GM19372 (cell line): ENCODE data around the gene AP5S1.

Experiments
- ATAC-seq: cut with Tn5 transposase; IDR thresholded peaks from one replicate; pipeline ENCODE4 v1.9.1; 2021; ENCODE audit warnings: mild to moderate bottlenecking, low read depth, moderate library complexity; ENCODE audit not compliant: unreplicated experiment

AP5S1 gene

DNA sequence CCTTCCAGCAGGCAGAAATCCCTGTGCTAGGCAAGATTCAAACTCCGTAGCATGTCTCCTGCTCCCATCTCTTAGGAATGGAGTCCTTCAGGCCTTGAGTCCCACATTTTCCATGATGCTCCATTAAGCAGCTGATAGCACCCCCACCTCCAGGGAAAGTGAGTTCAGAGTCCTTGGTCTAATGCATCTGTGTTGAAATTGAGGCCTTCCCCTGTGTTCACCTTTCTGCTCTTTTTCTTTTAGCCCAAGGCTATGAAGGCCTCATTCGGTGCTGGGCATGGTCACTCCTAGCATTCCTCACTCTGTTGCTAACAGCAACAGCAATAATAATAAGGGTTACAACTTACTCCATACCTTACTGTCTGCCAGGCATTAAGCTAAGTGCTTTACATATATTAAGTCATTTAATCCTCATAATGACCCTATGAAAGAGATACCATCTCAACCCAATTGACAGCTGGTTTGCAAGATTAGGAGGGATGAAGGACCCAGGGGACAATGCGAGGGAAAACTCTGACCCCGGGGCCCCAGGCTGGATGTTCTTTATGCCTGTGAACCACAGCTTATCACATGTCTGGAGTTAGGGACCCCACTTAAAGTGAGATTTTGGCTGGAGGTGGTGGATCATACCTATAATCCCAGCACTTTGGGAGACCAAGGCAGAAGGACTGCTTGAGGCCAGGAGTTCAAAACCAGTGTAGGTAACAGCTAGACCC is 51.4 kb downstream of the AP5S1 start:
- ATAC-seq, result no peak

GRCh38 chr20:3873507-3873906 is 53.2 kb downstream of the AP5S1 start:
- no peak for ATAC-seq

GRCh38 chr20:3874194-3874844 is 54.0 kb downstream of the AP5S1 start:
- no peak for ATAC-seq

GRCh38 chr20:3875378-3875974 is 55.1 kb downstream of the AP5S1 start:
- no peak for ATAC-seq

DNA sequence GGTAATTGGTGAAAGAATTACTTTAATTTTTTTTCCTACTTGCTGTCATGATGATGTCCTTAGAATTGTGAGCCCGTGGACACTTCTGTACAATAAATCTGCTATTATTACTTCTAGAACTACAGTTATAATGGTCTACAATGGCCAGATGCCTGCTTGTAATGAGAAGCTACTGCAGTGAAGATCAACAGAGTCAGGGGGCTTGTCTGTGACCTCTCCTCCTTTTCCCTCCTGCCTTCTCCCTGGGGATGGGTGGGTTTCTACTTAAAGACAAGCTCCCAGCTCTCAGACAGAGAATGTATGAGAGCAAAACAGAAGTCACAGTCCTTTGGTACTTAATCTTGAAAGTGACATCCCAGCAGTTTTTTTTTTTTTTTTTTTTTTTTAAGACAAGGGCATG is 55.7 kb downstream of the AP5S1 start:
- ATAC-seq, result no peak

DNA sequence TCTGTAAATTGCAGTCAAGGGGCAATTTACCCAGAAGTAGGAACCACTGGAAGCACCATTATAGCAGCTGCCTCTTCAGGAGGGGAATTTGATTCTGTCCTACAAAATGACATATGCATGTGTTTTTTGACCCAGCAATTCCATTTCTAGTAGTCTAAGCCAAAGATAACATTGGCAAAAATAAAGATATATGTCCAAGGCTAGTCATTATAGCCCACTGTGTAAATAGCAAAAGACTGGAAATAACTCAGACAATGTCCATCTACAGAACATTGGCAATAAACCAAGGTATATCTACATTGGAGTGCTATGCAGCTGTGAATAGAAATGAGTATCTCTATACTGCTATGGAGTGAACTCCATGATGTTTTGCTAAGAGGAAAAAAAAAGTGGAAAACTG is 56.3 kb downstream of the AP5S1 start:
- ATAC-seq, result no peak
